Mucosa of descending colon (tissue), 3 donors: Measurements from ENCODE around the gene MPC1. TPM values are rescaled to one million over a fixed set of nuclear protein-coding genes. Genes with fewer than 3 reads are reported as not detected.
"Not testable (repeated sequence)": the region's sequence is repeated elsewhere in the genome, so short reads cannot be mapped to it uniquely, and the experiment has no call there.

Source experiments
- ATAC-seq: fragments of 200-7000 bp; cut with Tn5 transposase; one replicate; pipeline ENCODE4 v1.9.1; 2020; ENCODE audit warnings: mild to moderate bottlenecking, moderate library complexity
- DNase-seq, 3 donors: peaks; one replicate each; pipeline ENCODE4 v3.0.0-alpha.2; 2020
- H3K36me3 ChIP-seq: fragments of 200-600 bp; one replicate; pipeline ENCODE4 v1.8.0; 2021; ENCODE audit warnings: low read depth, mild to moderate bottlenecking
- H3K4me1 ChIP-seq: fragments of 200-600 bp; one replicate; pipeline ENCODE4 v1.8.0; 2021; ENCODE audit warnings: low read depth, mild to moderate bottlenecking
- H3K4me3 ChIP-seq: fragments of 200-600 bp; one replicate; pipeline ENCODE4 v1.8.0; 2021; ENCODE audit warnings: mild to moderate bottlenecking
- H3K9me3 ChIP-seq: fragments of 200-600 bp; one replicate; pipeline ENCODE4 v1.8.0; 2021; ENCODE audit warnings: mild to moderate bottlenecking
- intact Hi-C, 2 donors: fragments of 100-400 bp; cut with DNase I in 1 of 2; cut with micrococcal nuclease in 1 of 2; formaldehyde crosslinking; loops; one replicate each; pipeline versions ENCODE4 v1.11.0 to v1.11.1; 2022; cut with DNase I, micrococcal nuclease
- total RNA-seq, 3 donors: library from RNA; stranded (reverse); fragmentation: NEBNext Ultra II Directional in 2 of 3; extraction: Animal tissue kit (Norgen Biotek cat#: 25700) in 2 of 3; gene quantifications; one replicate each; pipeline versions ENCODE4 v1.2.1 to v1.2.4, GENCODE V29; 2021 to 2023
- TF ChIP-seq, protein P1 (sequence below): fragments of 200-600 bp; IDR thresholded peaks from one replicate; pipeline ENCODE4 v1.8.0; 2022; ENCODE audit warnings: antibody characterized with exemption, mild to moderate bottlenecking
- donor health status: DM: no; HTN: no; CAD: no; lungs with moderate emphysema.
- donor health status: DM: no; HTN: no; CAD: no.
- donor health status: DM: no; HTN: yes; CAD: no.

MPC1 gene
- total RNA-seq, 3 donors from 2014 or later = 75.0 to 139 (median 117) TPM

DNA sequence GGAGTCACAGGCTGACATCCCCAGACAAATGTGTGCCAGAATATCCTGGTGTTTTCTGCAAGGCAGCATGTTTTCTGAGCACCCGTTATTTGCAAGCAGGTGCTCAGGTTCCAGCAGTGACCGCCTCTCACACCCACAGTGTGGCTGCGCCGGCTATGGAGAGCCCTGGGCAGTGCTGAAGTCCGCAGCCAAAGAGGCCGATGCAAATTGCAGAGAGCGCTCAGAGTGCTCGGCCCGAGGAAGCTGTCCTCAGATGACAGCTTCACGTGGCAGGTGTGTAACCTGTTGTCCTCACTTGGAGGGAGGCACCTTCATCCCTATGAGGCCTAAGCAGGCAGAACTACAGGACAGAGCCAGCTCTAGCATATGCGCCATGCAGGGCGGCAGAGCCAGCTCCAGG, 23.5 kb upstream of the MPC1 start:
- DNase-seq (no peak), ATAC-seq (no peak)
- intact Hi-C loops = loop anchor here in 1 of 2 donors (10.0 kb wide), 1 partner anchor 131 kb away; no protein-coding TSS in a partner anchor
- no peak overlapping the region for H3K4me3 ChIP-seq
- H3K4me1 ChIP-seq = peaks cover 2% of the 10 kb centered on the region
- no peaks in the 10 kb centered on the region for H3K9me3 ChIP-seq
- TF ChIP-seq, protein P1, sequence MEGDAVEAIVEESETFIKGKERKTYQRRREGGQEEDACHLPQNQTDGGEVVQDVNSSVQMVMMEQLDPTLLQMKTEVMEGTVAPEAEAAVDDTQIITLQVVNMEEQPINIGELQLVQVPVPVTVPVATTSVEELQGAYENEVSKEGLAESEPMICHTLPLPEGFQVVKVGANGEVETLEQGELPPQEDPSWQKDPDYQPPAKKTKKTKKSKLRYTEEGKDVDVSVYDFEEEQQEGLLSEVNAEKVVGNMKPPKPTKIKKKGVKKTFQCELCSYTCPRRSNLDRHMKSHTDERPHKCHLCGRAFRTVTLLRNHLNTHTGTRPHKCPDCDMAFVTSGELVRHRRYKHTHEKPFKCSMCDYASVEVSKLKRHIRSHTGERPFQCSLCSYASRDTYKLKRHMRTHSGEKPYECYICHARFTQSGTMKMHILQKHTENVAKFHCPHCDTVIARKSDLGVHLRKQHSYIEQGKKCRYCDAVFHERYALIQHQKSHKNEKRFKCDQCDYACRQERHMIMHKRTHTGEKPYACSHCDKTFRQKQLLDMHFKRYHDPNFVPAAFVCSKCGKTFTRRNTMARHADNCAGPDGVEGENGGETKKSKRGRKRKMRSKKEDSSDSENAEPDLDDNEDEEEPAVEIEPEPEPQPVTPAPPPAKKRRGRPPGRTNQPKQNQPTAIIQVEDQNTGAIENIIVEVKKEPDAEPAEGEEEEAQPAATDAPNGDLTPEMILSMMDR = no peak
- H3K36me3 ChIP-seq = no peaks in the 10 kb centered on the region

- Histone ChIP-seq H3K4me3 (no peak overlapping the region), H3K9me3 (no peaks in the 10 kb centered on the region), H3K36me3 (no peaks in the 10 kb centered on the region), H3K4me1 (peaks cover 2% of the 10 kb centered on the region)
- DNase-seq = no peak
- TF ChIP-seq, protein P1 = no peak
- intact Hi-C loops = loop anchor here in 1 of 2 donors (10.0 kb wide), 1 partner anchor 131 kb away; no protein-coding TSS in a partner anchor
- ATAC-seq = no peak
Observed at GRCh38 chr6:166405386-166405785, 22.6 kb upstream of the MPC1 start.

GRCh38 chr6:166402582-166403277, 20.0 kb upstream of the MPC1 start:
- no peak overlapping the region for H3K4me3 ChIP-seq
- no peaks in the 10 kb centered on the region for H3K36me3 ChIP-seq
- TF ChIP-seq, protein P1 = no peak
- ATAC-seq (no peak), DNase-seq (no peak)
- intact Hi-C loops = loop anchor here (5.0 to 10.0 kb wide), 3 partner anchors 90 to 128 kb away; no protein-coding TSS in a partner anchor
- H3K4me1 ChIP-seq = no peaks in the 10 kb centered on the region
- H3K9me3 ChIP-seq = no peaks in the 10 kb centered on the region

GRCh38 chr6:166400649-166401250, 18.0 kb upstream of the MPC1 start:
- DNase-seq = peak in 2 of 3 donors; percentile 44 to 73
- ATAC-seq = peak; percentile 87
- intact Hi-C loops = loop anchor here (5.0 to 10.0 kb wide), 3 partner anchors 88 to 126 kb away; no protein-coding TSS in a partner anchor
- not testable (repeated sequence) for H3K36me3 ChIP-seq, H3K9me3 ChIP-seq, H3K4me3 ChIP-seq, H3K4me1 ChIP-seq
- TF ChIP-seq, protein P1 = peak; percentile 51

DNA sequence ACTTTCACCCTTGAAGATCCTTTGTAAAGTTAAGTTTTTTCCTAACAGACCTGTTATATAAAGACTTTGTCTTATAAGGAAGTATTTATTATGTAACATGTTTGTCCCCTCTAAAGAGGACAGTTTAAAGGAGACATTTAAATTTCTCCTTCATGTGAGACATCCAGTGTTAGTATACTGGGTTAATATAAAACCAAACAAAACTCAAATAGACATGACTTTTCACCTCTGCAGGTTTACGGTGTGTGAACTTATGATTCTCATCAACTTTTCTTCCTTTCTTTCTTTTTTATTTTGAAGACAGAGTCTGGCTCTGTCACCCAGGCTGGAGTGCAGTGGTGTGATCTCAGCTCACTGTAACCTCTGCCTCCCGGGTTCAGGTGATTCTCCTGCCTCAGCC, 17.4 kb upstream of the MPC1 start:
- TF ChIP-seq, protein P1 = no peak
- DNase-seq (no peak), ATAC-seq (no peak)
- Histone ChIP-seq H3K4me3 (no peak overlapping the region), H3K4me1 (no peaks in the 10 kb centered on the region), H3K36me3 (no peaks in the 10 kb centered on the region), H3K9me3 (no peaks in the 10 kb centered on the region)
- intact Hi-C loops = loop anchor here (5.0 to 10.0 kb wide), 3 partner anchors 88 to 125 kb away; no protein-coding TSS in a partner anchor
